GM20000 (cell line): ENCODE results near the gene FBXO24.
A peak's percentile ranks its signal among the peaks of the same experiment; 100 is the strongest.

Source experiments
- DNase-seq: peaks from one replicate; pipeline ENCODE4 v3.0.0; 2012; ENCODE audit warnings: low spot score
- TF ChIP-seq, protein P1 (sequence below): IDR thresholded peaks from 2 replicates; pipeline ENCODE4 v1.5.1; 2012; ENCODE audit warnings: mild to moderate bottlenecking, control low read depth; ENCODE audit errors: extremely low read depth, missing control alignments

The FBXO24 gene

DNA sequence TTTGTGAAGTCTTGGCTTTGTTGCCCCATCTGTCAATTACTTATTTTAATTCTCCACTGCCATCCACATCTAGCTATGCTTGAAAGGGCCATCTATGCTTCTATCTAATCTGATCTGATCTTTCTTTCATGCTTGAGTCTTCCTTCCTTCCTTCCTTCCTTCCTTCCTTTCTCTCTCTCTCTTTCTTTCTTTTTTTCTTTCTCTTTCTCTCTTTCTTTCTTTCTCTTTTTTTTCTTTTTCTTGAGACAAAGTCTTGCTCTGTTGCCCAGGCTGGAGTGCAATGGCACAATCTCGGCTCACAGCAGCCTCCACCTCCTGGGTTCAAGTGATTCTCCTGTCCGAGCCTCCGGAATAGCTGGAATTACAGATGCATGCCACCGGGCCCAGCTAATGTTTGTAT lies 43.9 kb downstream of the FBXO24 start:
- TF ChIP-seq, protein P1, sequence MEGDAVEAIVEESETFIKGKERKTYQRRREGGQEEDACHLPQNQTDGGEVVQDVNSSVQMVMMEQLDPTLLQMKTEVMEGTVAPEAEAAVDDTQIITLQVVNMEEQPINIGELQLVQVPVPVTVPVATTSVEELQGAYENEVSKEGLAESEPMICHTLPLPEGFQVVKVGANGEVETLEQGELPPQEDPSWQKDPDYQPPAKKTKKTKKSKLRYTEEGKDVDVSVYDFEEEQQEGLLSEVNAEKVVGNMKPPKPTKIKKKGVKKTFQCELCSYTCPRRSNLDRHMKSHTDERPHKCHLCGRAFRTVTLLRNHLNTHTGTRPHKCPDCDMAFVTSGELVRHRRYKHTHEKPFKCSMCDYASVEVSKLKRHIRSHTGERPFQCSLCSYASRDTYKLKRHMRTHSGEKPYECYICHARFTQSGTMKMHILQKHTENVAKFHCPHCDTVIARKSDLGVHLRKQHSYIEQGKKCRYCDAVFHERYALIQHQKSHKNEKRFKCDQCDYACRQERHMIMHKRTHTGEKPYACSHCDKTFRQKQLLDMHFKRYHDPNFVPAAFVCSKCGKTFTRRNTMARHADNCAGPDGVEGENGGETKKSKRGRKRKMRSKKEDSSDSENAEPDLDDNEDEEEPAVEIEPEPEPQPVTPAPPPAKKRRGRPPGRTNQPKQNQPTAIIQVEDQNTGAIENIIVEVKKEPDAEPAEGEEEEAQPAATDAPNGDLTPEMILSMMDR, result no peak
- no peak for DNase-seq

- peak; percentile 88 for DNase-seq
- TF ChIP-seq, protein P1, result peak; percentile 54
These were observed 47.0 kb downstream of the FBXO24 start for GRCh38 chr7:100632951-100633717.

DNA sequence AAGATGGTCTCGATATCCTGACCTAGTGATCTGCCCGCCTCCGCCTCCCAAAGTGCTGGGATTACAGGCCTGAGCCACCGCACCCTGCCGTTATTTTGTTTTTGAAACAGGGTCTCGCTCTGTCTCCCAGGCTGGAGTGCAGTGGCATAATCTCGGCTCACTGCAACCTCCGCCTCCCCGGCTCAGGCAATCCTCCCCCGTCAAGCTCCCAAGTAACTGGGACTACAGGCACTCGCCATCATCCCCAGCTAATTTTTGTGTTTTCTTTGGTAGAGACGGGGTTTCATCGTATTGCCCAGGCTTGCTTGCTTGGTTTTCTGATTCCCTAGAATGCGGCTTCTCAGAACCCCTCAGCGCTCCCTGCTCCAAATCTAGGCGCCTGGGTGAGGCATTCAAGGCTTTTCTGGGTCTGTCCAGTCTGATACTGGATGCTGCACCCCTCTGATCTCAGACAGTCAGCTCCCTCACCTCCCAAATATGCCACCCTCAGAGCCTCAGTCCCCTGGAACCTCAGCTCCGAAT lies 53.9 kb downstream of the FBXO24 start:
- TF ChIP-seq, protein P1, result no peak
- DNase-seq, result no peak

DNA sequence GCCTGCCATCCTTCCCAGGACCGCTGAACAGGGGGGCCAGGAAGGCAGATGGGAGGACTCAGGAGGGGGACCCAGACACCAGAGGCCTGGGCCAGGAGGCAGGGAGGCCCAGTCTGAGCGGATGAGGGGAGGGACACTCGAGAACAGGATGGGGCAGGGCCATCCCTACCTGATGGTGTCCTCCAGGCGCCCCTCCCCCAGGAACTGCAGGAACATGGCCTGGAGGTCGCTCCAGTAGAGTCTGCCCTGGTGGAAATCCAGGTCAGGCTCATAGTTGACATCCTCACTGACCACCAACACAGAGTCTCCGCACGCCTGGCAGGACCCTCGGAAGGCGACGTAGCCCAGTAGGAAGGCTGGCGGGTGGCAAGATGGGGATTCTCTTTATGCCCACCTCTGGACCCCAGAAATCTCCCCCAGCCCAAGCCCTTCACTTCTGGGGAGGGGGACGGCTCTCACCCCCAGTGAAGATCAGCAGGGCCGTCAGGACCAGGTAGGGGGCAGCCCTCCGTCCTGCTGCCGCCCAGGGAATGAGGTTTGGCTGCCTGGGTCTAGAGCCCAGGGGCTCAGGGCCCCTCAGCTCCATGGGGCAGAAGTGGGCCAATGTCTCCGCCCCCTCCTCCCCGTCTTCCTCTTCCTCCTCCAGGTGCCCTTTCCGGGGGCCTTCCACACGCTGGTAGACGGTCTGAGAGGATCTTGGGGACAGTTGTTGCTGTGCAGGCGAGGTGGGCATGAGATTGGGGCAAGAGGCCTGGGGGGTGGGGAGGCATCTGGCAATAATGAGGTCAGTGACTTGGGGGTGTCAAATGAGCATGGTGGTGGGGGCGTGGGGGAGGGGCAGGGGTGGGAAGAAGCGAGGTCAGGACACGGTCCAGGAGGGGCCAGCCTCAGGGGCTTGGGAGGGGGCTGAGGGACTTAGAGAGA lies 54.7 kb downstream of the FBXO24 start:
- TF ChIP-seq, protein P1, result no peak
- no peak for DNase-seq

DNA sequence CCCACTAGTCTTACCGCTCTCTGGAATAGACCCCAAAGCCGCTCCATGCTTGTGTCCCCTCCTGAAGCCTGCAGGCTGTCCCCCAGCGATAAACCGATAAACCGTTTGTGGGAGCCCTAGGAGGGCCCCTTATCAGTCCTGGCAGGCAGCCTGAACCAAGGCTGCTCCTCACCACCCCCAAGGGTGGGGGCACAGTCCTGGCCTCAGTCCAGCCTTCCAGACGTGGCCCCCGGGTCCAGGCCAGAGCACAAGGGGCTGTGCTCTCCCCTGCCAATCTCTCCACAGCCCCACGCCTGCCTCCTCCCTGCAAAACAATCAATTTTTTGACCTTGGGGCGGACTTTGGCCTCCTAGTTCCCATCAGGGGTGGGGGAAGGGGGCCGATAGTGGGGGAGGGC lies 55.3 kb downstream of the FBXO24 start, which contains the start of gene TFR2:
TSS of gene TFR2 (minus strand) at position 90 of the 397 bp plus-strand sequence. CDS start at position 47, 43 bp downstream.
- TF ChIP-seq, protein P1, result no peak
- DNase-seq, result no peak

DNA sequence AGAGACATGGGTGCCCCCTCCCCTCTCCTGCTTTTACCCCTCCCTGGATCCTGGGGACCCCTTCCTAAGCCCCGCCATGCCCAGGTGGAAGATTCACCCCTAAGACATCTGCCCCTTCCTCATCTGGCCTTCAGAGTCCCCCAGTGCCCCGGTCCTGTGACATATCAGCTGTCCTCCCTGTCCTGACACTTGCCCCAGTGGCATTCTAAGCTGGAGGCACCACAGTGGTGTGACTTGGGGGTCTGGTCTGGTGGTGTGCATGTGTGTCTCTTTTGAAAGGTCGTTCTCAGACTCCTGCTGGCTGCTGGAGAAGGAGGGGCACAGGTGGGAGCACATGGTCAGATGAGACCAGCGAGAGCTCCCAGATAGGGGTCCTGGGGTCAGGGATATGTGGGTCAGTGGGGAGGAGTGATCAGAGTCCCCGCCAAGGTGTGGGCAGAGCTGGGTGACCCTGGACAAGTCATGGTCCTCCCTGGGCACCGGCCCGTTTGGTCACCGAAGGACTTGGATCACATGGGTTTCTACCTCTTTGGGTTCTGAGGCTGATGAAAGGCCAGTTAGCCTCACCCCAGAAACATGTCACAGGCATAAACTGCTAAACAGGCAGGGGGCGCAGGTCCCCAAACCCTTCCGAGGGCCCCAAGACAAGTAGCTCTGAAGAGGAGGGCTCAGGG lies 55.9 kb downstream of the FBXO24 start:
- TF ChIP-seq, protein P1, result no peak

More for the DNA sequence above, 55.9 kb downstream of the FBXO24 start:
- DNase-seq, result no peak
